Islet precursor cell (in vitro differentiated cells): ENCODE measurements around the gene LYG1.

Experiments
- DNase-seq: peaks from one replicate; pipeline ENCODE4 v3.0.0-alpha.2; 2018

LYG1 gene

DNA sequence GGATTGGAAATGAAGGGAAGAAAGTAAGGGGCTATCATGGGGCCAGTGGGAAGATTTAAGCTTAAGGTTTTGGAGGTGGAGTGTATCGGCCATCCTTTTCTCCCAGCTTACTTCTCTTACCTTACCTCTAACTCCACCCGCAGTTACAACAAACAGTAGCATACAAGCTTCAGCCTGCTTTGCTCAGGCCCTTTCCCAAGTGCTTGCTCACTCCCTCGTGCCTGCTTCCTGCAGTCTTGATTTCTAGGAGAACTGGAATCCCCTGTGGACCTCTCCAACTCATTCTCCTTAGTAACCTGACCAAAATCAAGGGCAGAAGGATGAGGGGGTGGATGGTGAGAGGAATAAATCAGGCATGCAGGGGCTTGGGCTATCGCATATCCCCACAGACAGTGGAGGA lies 39.8 kb downstream of the LYG1 start:
- no peak for DNase-seq

DNA sequence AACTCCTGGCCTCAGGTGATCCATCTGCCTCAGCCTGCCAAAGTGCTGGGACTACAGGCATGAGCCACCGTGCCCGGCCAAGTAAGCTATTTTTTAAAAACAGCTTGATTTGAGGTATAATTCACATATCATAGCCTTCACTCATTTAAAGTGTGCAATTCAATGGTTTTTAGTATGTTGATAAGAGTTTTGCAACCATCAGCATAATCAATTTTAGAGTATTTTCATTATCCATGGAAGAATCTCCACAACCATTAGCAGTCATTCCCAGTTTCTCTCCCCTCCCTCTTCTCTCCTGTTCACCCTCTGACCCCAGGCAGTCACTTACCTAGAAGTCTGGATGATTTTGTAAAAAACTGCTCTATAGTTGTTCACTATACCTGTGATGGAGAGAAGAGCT lies 40.8 kb downstream of the LYG1 start:
- DNase-seq: no peak

DNA sequence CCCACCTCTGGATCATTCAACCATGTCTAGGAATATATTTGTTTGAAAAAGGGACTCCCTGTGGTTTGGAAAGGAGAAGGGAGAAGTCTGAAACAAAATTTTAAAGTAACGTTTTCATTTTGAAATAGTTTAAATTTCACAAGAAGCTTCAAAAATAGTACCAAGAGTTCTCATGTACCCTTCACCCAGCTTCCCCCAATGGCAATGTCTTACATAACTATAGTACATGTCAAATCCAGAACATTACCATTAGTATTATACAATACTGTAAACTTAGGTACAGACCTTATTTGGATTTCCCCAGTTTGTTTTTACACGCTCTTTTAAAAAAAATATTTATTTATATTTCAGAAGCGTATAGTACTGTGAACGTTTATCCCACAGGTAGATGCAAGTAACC lies 41.5 kb downstream of the LYG1 start:
- no peak for DNase-seq

DNA sequence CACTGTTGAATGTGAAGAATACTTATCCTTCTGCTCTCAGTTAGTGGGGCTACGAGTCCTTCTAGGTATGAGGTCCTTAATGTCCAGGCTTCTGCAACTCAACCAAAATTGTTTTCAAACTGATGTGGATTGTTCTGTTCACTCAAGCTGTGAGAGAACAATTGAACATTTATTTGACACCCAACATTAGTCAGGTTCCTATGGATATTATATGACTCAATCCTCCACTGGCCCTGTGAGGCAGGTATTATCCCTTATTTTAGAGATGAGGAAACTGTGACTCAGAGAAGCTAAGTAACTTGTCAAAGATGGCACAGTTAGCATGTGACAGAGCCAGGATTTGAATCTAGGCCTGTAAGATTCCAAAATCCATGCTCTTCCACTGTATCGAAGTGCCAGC lies 44.3 kb downstream of the LYG1 start:
- no peak for DNase-seq

DNA sequence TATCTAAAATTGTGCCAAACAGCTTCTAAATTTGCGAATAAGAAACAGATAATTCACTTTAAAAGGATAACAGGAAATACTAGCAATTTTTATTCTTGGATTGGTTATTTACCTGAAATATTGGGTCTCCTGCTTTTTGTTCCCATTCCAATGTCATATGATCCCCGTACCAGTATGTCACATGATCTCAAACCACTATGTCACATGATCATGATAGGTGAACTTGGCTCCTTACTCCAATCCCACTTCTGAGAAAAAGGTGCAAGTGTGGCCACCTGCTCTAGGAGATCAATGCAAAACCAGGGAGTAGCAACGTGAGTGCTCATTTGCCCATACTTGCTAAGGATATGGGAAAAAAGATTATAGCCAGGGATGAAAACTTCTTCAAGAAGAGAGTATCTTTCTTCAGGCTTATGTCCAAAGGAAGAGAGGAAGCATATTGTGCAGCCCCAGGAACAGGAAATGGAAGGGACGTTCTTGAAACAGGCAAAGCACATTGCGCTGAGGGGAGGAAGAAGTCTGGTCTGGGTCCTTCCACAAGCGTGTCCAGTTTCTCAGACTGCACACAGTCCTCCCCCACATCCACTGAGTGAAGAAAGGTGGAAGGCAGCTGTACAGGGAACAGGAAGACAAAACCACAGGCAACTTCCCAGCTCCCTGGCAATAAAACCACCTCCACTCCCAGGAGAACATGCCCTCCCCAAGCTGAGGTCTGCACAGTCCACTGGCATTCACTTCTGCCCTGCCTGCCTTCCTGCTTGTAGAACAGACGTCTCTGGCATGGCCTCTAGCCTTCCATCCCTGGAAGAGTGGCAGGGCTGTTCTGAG lies 45.3 kb downstream of the LYG1 start, which contains the start of gene LYG2:
Gene LYG2 (minus strand): TSS at position 176 of the 828 bp plus-strand sequence. CDS start 1,406 bp downstream, outside the sequence.
- DNase-seq: no peak

DNA sequence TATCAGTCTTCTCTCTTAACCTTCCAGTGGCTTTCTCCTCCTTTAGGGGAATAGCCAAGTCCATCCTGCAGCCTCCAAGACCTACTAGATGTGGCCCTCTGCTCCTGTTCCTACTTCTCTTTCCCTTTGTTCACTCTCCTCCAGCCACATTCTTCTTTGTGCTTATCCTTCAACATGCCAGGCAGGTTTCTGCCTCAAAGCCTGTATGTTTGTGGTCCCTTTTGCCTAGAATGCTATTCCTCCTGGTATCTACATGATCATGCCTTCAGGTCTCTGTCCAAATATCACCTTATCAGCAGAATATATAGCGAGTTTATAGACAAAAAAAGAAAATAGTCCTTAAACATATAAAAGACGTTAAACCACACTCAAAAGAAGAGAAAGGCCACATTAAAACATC lies 51.0 kb downstream of the LYG1 start:
- no peak for DNase-seq

DNA sequence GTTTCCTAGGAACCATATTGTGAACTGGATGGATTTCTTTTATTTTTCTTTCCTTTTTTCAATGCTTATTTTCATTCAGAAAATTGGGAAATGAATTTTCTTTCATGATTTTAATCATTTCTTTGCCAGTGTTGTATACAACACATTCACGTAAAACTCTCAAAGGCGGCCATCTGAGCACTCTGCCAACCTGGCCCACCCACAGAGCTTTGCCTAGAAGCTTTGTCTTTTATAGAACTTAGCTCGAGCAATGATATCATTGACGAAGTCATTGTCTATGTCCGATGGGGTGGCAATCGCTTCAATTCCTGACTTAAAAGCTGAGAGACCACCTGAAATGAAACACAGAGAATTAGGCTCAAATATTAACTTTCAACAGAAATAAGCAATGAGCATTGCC lies 58.8 kb downstream of the LYG1 start:
- no peak for DNase-seq

DNA sequence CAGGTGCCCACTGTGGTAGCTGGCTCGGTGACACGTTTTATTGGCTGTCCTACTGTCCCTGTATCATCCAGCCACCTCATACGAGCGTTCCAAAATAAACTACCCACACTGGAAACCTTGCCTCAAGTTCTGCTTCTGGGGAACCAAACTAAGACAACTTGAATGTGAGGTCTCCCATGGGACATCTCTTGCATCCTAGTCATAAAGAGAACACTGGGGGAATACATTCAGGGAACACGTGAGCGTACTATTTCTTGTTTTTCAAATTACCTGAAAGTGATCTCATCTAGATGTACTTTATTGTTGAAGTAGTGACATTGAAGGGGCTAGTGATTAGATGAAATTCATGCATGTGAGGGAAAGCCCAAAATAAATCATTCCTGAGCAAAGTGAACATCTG lies 60.6 kb downstream of the LYG1 start:
- DNase-seq: no peak

DNA sequence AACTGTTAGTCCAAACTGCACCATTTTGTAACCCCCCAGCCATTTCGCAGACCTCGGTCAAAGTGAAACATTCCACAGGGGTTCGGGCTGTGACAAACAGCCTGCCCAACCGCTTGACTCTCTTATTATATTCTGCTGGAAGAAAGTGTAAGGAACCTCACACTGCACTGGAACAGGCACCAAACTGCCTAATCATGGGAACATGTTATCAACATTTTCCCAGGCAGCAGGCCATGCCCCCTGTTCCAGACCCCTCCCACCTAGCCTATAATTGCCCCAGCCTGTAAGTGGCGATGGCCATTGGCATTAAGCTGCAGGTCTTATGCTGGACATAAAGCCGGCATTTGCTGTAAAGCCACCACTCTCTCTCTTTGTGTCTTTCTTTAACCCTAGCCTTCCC lies 62.4 kb downstream of the LYG1 start:
- no peak for DNase-seq
